ENCODE results near the gene CXCR5.
"Not testable (repeated sequence)": the region's sequence is repeated elsewhere in the genome, so short reads cannot be mapped to it uniquely, and the experiment has no call there.

The CXCR5 gene, protein sequence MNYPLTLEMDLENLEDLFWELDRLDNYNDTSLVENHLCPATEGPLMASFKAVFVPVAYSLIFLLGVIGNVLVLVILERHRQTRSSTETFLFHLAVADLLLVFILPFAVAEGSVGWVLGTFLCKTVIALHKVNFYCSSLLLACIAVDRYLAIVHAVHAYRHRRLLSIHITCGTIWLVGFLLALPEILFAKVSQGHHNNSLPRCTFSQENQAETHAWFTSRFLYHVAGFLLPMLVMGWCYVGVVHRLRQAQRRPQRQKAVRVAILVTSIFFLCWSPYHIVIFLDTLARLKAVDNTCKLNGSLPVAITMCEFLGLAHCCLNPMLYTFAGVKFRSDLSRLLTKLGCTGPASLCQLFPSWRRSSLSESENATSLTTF

DNA sequence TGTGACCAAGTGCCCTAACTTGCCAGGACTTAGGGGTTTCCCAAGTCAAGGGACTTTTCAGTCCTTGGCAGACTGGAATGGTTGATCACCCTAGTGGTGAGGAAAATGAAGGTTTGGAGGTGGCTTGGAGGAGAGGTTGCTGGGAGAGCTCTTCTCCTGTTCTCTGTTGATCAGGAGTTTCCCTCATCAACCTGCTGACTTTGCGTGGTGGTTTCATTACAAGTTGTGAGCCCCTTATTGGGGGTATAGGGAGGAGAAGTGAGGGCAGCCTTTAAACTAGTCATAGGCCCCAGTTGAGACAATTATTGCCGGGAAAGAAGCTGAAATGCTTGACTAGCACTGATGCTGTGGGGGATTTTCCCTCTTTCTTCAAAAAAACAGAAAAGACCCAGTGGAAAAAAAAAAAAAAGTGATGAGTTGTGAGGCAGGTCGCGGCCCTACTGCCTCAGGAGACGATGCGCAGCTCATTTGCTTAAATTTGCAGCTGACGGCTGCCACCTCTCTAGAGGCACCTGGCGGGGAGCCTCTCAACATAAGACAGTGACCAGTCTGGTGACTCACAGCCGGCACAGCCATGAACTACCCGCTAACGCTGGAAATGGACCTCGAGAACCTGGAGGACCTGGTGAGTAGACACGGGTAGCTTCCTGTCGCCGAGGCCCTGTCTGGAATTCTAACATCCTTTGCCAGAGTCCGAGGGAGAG, at the start of gene CXCR5:
Gene CXCR5 (plus strand): TSS at position 525 of the 704 bp plus-strand sequence. CDS start 50 bp downstream, at position 575.
- peak; percentile 67 for DNase-seq

- DNase-seq, result no peak
Measured at GRCh38 chr11:118834427-118835028, 49.2 kb upstream of the CXCR5 start.

- no peak for DNase-seq
Measured at GRCh38 chr11:118837868-118838267, 45.8 kb upstream of the CXCR5 start.

DNA sequence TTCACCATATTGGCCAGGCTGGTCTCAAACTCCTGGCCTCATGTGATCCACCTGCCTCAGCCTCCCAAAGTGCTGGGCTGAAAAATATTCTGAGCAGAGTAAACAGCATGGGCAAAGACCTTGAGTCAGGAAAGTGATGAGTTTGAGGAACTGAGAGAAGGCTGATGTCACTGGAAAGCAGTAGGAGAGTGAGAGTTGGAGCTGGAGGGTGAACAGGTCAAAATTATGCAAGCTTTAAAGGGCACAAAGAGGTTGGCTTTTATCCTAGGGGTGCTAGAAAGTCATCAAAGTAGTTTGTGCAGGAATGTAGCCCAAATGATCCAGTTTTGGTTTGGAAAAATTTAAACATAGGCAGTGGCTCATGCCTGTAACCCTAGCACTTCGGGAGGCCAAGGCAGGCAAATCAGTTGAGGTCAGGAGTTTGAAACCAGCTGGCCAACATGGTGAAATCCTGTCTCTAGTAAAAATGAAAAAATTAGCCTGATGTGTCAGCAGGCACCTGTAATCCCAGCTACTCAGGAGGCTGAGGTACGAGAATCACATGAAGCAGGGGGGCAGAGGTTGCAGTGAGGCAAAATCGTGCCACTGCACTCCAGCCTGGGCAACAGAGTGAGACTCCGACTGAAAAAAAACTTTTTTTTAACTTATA, 44.7 kb upstream of the CXCR5 start:
- DNase-seq, result no peak

- no peak for DNase-seq
Measured at GRCh38 chr11:118841469-118842242, 42.0 kb upstream of the CXCR5 start.

DNA sequence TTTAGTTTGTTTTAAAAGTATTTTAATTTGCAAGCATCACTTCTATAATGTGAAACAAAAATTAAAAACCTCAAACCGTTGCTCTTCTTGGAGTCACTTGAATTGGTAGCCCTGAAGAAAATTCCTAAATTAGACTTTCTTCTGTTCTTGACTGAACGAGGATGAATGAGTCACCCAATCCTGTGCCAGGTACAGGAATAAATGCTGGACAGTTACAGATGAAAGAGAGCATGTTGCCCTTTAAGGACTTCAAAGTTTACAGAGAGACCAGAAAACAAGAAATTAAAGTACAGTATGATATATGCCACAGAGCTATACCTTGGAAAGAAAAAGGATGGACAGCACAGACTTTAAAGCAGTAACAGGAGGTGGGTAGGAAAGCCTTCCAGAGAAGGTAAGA, 41.3 kb upstream of the CXCR5 start:
- no peak for DNase-seq

GRCh38 chr11:118842843-118843242, 40.8 kb upstream of the CXCR5 start:
- DNase-seq, result not testable (repeated sequence)

DNA sequence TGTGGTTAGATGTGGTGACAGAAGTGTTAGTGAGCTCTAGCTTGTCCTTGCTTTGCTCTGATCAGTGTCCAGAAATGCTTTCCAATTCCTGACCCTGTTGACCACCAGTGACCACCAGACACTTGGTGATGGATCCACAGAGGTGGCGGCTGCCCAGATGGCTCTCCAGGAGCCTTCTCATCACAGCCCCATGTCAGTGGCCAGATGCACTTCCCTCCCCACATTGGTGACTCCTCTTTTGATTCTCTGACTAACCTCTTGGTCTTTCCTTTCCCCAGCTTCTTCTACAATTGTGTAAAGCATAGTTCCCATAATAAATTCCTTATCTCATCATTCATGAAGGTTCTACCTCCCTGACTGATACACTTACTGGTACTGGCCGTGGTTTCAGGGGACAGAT, 40.1 kb upstream of the CXCR5 start:
- no peak for DNase-seq

GRCh38 chr11:118845369-118845768, 38.3 kb upstream of the CXCR5 start:
- DNase-seq, result no peak

DNA sequence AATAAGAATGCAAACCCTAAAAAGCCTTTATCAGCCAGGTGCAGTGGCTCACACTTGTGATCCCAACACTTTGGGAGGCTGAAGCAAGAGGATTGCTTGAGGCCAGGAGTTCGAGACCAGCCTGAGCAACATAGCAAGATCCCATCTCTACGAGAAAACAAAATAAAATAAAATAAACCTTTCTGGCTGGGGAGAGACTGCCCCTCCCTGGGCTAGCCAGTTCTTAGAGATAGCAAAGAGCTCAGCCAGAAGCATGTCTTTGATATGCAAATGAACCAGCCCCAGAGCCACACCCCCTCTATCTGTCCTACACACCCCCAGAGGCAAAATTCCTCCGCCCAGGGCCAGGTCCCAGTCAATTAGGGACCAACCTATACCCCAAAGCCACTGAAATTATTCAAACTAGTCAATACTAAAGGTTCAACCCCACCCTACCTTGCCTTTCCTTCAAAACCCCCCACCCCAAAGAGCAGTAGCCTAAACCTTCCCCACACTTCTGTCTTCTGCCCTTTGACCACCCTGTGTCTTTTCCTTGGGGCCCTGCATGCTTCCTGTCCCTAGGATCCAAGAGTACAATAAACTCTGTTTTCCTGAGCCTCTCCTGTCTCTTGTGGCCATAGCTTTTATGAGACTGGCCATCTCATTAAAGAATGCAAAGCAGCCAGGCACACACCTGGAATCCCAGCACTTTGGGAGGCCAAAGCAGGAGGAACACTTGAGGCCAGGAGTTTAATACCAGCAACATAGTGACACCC, 37.3 kb upstream of the CXCR5 start:
- DNase-seq, result no peak

DNA sequence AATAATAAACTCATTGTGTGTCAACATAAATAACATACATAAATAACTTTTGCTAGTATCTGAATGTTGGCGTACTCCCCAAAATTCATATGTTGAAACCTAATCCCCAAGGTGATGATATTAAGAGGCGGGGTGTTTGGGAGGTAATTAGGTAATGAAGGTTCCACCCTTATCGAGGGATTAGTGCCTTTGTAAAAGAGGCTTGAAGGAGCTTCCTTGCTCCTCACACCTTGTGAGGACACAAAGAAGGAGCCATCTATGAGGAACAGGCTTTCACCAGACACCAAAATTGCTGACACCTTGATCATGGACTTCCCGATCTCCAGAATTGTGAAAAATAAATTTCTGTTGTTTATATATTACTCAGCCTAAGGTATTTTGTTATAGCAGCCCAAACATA, 33.9 kb upstream of the CXCR5 start:
- no peak for DNase-seq

DNA sequence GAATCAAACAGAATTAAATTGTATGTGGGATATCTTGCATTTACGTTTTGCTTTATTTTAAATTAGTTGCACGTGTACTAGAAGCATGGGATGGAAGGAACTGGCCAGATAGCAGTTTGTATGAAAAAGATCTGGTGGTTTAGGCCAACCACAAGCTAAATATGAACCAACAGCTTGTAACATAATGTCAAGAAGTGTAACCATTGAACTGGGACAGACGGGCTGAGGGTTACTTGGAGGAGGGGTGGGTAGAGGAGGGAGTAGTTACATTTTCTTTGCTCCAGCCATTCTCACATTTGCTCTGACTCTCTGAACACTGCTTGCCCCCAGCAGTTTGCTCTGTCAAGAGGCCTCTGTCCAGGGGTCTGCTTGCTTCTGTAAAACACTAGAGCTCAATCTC, 31.7 kb upstream of the CXCR5 start:
- no peak for DNase-seq

- no peak for DNase-seq
Measured at GRCh38 chr11:118853678-118854077, 30.0 kb upstream of the CXCR5 start.

DNA sequence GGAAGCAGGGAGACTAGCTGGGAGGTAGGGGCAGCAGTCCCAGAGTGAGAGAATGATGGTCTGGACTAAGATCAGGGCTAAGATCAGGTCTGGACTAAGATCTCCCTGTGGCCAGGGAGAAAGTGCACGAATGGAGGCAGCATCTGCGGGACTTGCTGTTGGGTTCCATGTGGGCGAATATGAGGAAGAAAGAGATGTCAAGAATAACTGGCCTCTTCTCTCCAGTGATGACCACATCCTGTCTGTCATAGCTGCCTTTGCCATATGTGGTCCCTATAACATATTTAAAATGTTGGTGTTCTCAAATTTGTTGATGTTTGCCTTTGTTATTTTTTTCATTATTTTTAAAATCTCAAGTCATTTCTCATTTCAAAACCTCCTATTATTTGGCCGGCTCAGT, 27.4 kb upstream of the CXCR5 start:
- no peak for DNase-seq

DNA sequence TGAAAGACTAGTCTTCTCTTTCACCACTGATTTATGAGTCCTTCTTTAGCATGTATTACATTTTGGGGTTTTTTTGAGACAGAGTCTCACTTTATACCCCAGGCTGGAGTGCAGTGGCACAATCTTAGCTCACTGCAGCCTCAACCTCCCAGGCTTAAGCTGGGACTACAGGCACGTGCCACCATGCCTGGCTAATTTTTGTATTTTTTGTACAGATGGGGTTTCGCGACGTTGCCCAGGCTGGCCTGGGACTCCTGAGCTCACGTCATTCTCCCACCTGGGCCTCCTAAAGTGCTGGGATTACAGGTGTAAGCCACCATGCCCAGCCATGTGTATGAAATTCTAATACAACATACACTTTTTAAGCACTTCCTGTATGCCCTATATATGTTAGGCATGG, 26.3 kb upstream of the CXCR5 start:
- DNase-seq, result no peak

DNA sequence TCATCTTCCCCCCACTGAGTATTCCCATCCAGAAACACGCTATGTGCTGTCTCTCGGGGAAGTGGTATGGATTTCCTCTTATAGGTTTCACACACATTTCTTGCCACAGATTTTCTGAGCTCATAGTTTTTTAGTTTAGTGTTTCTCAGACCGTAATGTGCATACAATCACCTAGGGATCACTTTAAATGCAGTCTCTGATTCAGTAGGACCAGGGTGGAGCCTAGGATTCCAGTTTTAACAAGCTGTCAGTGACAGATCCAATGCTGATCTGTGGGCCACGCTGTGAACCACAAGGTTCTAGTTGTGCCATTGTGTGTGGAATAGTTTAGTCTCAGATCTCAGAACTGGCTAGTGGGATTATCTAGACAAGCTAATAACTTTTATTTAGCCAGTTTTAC, 23.7 kb upstream of the CXCR5 start:
- no peak for DNase-seq

- DNase-seq, result no peak
Measured at GRCh38 chr11:118868659-118869058, 15.0 kb upstream of the CXCR5 start.

GRCh38 chr11:118870396-118871343, 13.0 kb upstream of the CXCR5 start:
- DNase-seq, result no peak

DNA sequence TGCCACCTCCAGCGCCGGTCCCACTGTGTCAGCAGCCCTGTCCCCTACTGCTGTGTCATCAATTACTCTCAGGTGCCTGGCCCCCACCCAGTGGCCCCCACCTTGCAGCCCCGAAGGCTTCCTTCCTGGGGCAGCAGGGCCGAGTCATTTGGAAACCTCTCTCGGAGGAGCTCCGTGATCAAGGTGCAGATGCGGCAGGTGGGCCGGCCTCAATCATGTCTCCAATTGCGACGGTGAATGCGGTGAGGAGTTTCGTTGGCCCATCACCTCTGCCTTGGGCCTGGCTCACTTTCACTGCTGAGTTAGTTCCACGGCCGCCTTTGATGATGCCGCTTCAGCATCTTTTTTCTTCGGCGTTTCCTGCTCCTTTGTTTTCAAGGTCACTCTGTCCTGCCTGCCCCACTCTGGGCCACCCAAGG, 11.3 kb upstream of the CXCR5 start:
- peak; percentile 62 for DNase-seq

DNA sequence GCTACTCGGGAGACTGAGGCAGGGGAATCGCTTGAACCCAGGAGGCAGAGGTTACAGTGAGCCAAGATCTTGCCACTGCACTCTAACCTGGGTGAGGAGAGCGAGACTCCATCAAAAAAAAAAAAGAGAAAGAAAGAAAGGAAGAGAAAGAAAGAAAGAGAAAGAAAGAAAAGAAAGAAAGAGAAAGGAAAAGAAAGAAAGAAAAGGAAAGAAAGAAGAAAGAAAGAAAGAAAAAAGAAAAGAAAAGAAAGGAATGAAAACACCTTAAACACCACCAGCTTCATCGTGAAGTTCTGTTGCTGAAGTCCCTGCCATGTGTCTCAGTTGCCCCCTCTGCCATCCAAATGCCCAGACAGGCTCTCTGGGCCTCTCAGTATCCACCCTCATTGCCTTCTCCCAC, 9.9 kb upstream of the CXCR5 start:
- DNase-seq, result no peak

GRCh38 chr11:118876286-118876685, 7.4 kb upstream of the CXCR5 start:
- no peak for DNase-seq
